Smooth muscle cell (in vitro differentiated cells): Measurements from ENCODE around the gene GLS. TPM values are rescaled to one million over a fixed set of nuclear protein-coding genes. Genes with fewer than 3 reads are reported as not detected.

Experiments
- DNase-seq: peaks from one replicate; lab custom pipeline; 2025; ENCODE audit not compliant: unreplicated experiment; lab: John Stamatoyannopoulos, UW
- H2AFZ ChIP-seq: fragments of 200-600 bp; sonication (generic); 2 replicates; pipeline ENCODE4 v1.6.0; 2016; ENCODE audit warnings: antibody characterized with exemption, low read depth, mild to moderate bottlenecking
- H3F3A ChIP-seq: fragments of 200-600 bp; sonication (generic); 2 replicates; pipeline ENCODE4 v1.6.0; 2017; ENCODE audit warnings: antibody characterized with exemption, low read depth
- H3K27ac ChIP-seq: fragments of 200-600 bp; sonication (generic); 2 replicates; pipeline ENCODE4 v1.5.1; 2016; ENCODE audit warnings: low read depth, mild to moderate bottlenecking
- H3K27me3 ChIP-seq: fragments of 200-600 bp; sonication (generic); 2 replicates; pipeline ENCODE4 v1.6.1; 2016; ENCODE audit warnings: low read depth, mild to moderate bottlenecking
- H3K36me3 ChIP-seq: fragments of 200-600 bp; sonication (generic); 2 replicates; pipeline ENCODE4 v1.5.1; 2016; ENCODE audit warnings: low read depth
- H3K4me1 ChIP-seq: fragments of 200-600 bp; sonication (generic); 2 replicates; pipeline ENCODE4 v1.5.1; 2016; ENCODE audit warnings: low read depth
- H3K4me2 ChIP-seq: fragments of 200-600 bp; sonication (generic); 2 replicates; pipeline ENCODE4 v1.6.0; 2016; ENCODE audit warnings: mild to moderate bottlenecking
- H3K4me3 ChIP-seq: fragments of 200-600 bp; sonication (generic); 2 replicates; pipeline ENCODE4 v1.5.1; 2016; ENCODE audit warnings: mild to moderate bottlenecking
- H3K79me2 ChIP-seq: fragments of 200-600 bp; sonication (generic); 2 replicates; pipeline ENCODE4 v1.6.0; 2016; ENCODE audit warnings: low read depth, mild to moderate bottlenecking
- H3K9ac ChIP-seq: fragments of 200-600 bp; sonication (generic); 2 replicates; pipeline ENCODE4 v1.6.0; 2016; ENCODE audit warnings: low read depth
- H3K9me3 ChIP-seq: fragments of 200-600 bp; sonication (generic); replicated peaks from 2 replicates; pipeline ENCODE4 v1.5.1; 2016; ENCODE audit warnings: low read depth
- H4K20me1 ChIP-seq: fragments of 200-600 bp; sonication (generic); 2 replicates; pipeline ENCODE4 v1.6.0; 2016; ENCODE audit warnings: low read depth
- WGBS: methylation state at CpG from one replicate; pipeline ENCODE4 v1.1.7; 2016; ENCODE audit warnings: low lambda C conversion rate; 5-methylcytosine and 5-hydroxymethylcytosine counted together
- polyA plus RNA-seq: library from polyadenylated mRNA; unstranded; fragments of >200 nt; fragmentation: Nextera tagmentation; extraction: Ambion mirVana; gene quantifications from 2 replicates; pipeline ENCODE4 v1.2.1, GENCODE V29; 2016
- total RNA-seq: library from RNA; depleted of rRNA; stranded (reverse); fragments of >200 nt; gene quantifications from 2 replicates; pipeline ENCODE4 v1.2.3, GENCODE V29; 2014
- TF ChIP-seq, protein P1 (sequence below): fragments of 200-600 bp; sonication (generic); IDR thresholded peaks from 2 replicates; pipeline ENCODE4 v1.5.1; 2017; ENCODE audit warnings: borderline replicate concordance, mild to moderate bottlenecking, antibody characterized with exemption; ENCODE audit not compliant: insufficient read depth, poor library complexity, severe bottlenecking

Gene GLS
- total and polyA plus RNA-seq, 2 experiments from 2014 or later, result 76.2 to 454 TPM

- peak overlapping the region; percentile 10 for H3K27ac ChIP-seq
- peaks cover 26% of the 10 kb centered on the region for H3K36me3 ChIP-seq
- peaks cover 95% of the 10 kb centered on the region for H4K20me1 ChIP-seq
- peaks cover 16% of the 10 kb centered on the region for H3F3A ChIP-seq
- H3K79me2 ChIP-seq, result peaks cover 12% of the 10 kb centered on the region
- no peaks in the 10 kb centered on the region for H3K4me1 ChIP-seq
- 96% methylated on average over 1 of the region's 1 CpG for WGBS
- DNase-seq, result no peak
- TF ChIP-seq, protein P1, sequence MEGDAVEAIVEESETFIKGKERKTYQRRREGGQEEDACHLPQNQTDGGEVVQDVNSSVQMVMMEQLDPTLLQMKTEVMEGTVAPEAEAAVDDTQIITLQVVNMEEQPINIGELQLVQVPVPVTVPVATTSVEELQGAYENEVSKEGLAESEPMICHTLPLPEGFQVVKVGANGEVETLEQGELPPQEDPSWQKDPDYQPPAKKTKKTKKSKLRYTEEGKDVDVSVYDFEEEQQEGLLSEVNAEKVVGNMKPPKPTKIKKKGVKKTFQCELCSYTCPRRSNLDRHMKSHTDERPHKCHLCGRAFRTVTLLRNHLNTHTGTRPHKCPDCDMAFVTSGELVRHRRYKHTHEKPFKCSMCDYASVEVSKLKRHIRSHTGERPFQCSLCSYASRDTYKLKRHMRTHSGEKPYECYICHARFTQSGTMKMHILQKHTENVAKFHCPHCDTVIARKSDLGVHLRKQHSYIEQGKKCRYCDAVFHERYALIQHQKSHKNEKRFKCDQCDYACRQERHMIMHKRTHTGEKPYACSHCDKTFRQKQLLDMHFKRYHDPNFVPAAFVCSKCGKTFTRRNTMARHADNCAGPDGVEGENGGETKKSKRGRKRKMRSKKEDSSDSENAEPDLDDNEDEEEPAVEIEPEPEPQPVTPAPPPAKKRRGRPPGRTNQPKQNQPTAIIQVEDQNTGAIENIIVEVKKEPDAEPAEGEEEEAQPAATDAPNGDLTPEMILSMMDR, result no peak
- no peaks in the 10 kb centered on the region for H3K27me3 ChIP-seq
- no peak overlapping the region for H3K4me3 ChIP-seq
- H3K9ac ChIP-seq, result no peak overlapping the region
- no peaks in the 10 kb centered on the region for H3K9me3 ChIP-seq
- H3K4me2 ChIP-seq, result no peak overlapping the region
- no peak overlapping the region for H2AFZ ChIP-seq
Measured at GRCh38 chr2:190932514-190932913, 51.9 kb downstream of the GLS start.

DNA sequence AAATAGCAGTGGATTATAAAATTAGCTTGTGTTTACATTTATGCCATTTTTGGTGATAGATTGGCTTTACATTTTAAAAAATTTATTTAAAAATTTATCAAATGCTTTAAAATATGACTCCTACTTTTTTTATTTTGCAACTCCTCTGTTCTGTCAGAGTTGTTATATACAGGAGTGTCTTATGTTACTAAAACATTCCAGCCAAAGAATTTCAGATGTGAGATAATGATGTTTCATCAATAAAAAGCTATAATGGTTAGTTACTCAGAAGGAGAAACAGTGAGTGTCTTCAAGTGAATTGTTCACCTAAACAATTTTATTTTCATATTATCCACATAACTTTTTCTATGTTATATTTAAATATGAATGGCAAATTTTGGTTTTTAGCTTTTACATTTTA lies 52.7 kb downstream of the GLS start:
- no peak for DNase-seq
- H3K36me3 ChIP-seq, result peaks cover 26% of the 10 kb centered on the region
- H3K27ac ChIP-seq, result no peak overlapping the region

GRCh38 chr2:190935054-190935453 lies 54.4 kb downstream of the GLS start:
- Histone ChIP-seq H3K27me3 (no peaks in the 10 kb centered on the region), H4K20me1 (peaks cover 82% of the 10 kb centered on the region), H3K79me2 (peaks cover 12% of the 10 kb centered on the region), H3K4me1 (no peaks in the 10 kb centered on the region), H3K4me2 (no peak overlapping the region), H3K36me3 (peaks cover 26% of the 10 kb centered on the region), H3K27ac (no peak overlapping the region), H3F3A (peaks cover 12% of the 10 kb centered on the region), H3K4me3 (no peak overlapping the region), H2AFZ (no peak overlapping the region), H3K9ac (no peak overlapping the region), H3K9me3 (no peaks in the 10 kb centered on the region)
- DNase-seq, result no peak
- TF ChIP-seq, protein P1, result no peak

More for the DNA sequence above, 52.7 kb downstream of the GLS start:
- H3K27me3 ChIP-seq, result no peaks in the 10 kb centered on the region
- peaks cover 95% of the 10 kb centered on the region for H4K20me1 ChIP-seq
- H3K4me2 ChIP-seq, result no peak overlapping the region
- H3F3A ChIP-seq, result peaks cover 16% of the 10 kb centered on the region
- no peaks in the 10 kb centered on the region for H3K4me1 ChIP-seq
- no peaks in the 10 kb centered on the region for H3K9me3 ChIP-seq
- no peak overlapping the region for H2AFZ ChIP-seq
- H3K9ac ChIP-seq, result no peak overlapping the region
- no peak overlapping the region for H3K4me3 ChIP-seq
- TF ChIP-seq, protein P1, result no peak
- H3K79me2 ChIP-seq, result peaks cover 12% of the 10 kb centered on the region

- Histone ChIP-seq H3K36me3 (peaks cover 9% of the 10 kb centered on the region), H3F3A (peaks cover 12% of the 10 kb centered on the region), H3K4me1 (no peaks in the 10 kb centered on the region), H4K20me1 (peaks cover 44% of the 10 kb centered on the region), H3K4me2 (no peak overlapping the region), H3K4me3 (no peak overlapping the region), H3K27me3 (no peaks in the 10 kb centered on the region), H3K9me3 (no peaks in the 10 kb centered on the region), H3K9ac (no peak overlapping the region), H3K27ac (peak overlapping the region; percentile 13), H3K79me2 (peaks cover 3% of the 10 kb centered on the region), H2AFZ (no peak overlapping the region)
- WGBS, result 54% methylated on average over 1 of the region's 1 CpG
- TF ChIP-seq, protein P1, result no peak
- no peak for DNase-seq
Measured at GRCh38 chr2:190938771-190939335, 58.2 kb downstream of the GLS start.
